Activated T-cell treated with anti-CD3 and anti-CD28 coated beads for 48 hours (primary cell): ENCODE results near the gene H6PD.

ENCODE experiments used
- DNase-seq: peaks from one replicate; pipeline ENCODE4 v3.0.0-alpha.2; 2020; ENCODE audit warnings: low read depth

The H6PD gene

GRCh38 chr1:9279172-9279840, 44.7 kb downstream of the H6PD start:
- no peak for DNase-seq

GRCh38 chr1:9280015-9280860, 45.7 kb downstream of the H6PD start:
- peak; percentile 69 for DNase-seq

GRCh38 chr1:9281071-9281827, 46.7 kb downstream of the H6PD start:
- no peak for DNase-seq

- no peak for DNase-seq
These were observed 47.5 kb downstream of the H6PD start for GRCh38 chr1:9281908-9282695.

- no peak for DNase-seq
These were observed 48.1 kb downstream of the H6PD start for GRCh38 chr1:9282696-9282955.

GRCh38 chr1:9284061-9284460, 49.5 kb downstream of the H6PD start:
- no peak for DNase-seq

- no peak for DNase-seq
These were observed 52.0 kb downstream of the H6PD start for GRCh38 chr1:9286556-9286955.

- DNase-seq, result peak; percentile 76
These were observed 54.5 kb downstream of the H6PD start for GRCh38 chr1:9289090-9289534.

GRCh38 chr1:9289711-9290485, 55.3 kb downstream of the H6PD start:
- no peak for DNase-seq

GRCh38 chr1:9291914-9292360, 57.4 kb downstream of the H6PD start:
- DNase-seq, result no peak

GRCh38 chr1:9292361-9293240, 58.0 kb downstream of the H6PD start, which contains the start of gene SPSB1:
Gene SPSB1, plus strand, starts transcription at chr1:9292894. Its CDS starts 62,998 bp downstream, at chr1:9355892.
- peak; percentile 65 for DNase-seq

- DNase-seq, result no peak
These were observed 58.6 kb downstream of the H6PD start for GRCh38 chr1:9293241-9293532.

- no peak for DNase-seq
These were observed 59.2 kb downstream of the H6PD start for GRCh38 chr1:9293533-9294404.

GRCh38 chr1:9294405-9294773, 59.8 kb downstream of the H6PD start:
- no peak for DNase-seq

- no peak for DNase-seq
These were observed 60.5 kb downstream of the H6PD start for GRCh38 chr1:9294910-9295636.

GRCh38 chr1:9295884-9296283, 61.3 kb downstream of the H6PD start:
- no peak for DNase-seq

GRCh38 chr1:9296850-9297249, 62.3 kb downstream of the H6PD start:
- DNase-seq, result no peak

- DNase-seq, result no peak
These were observed 63.3 kb downstream of the H6PD start for GRCh38 chr1:9297831-9298230.

- DNase-seq, result no peak
These were observed 63.7 kb downstream of the H6PD start for GRCh38 chr1:9298282-9298681.
